DND-41 (cell line): ENCODE data around the gene SRRM4.

Experiments used
- ATAC-seq: fragments of 200-7000 bp; cut with Tn5 transposase; 3 replicates; pipeline ENCODE4 v1.9.1; 2021; ENCODE audit warnings: low read depth; ENCODE audit not compliant: insufficient read depth
- DNase-seq: peaks from one replicate; pipeline ENCODE4 v3.0.0-alpha.2; 2020
- H2AFZ ChIP-seq: 2 replicates; pipeline ENCODE4 v1.6.0; 2012; ENCODE audit warnings: low read depth, low read length
- H3K27ac ChIP-seq: 2 replicates; pipeline ENCODE4 v1.5.1; 2012; ENCODE audit warnings: low read length, inconsistent platforms
- H3K27me3 ChIP-seq: fragments of 200-600 bp; sonication (generic); 2 replicates; pipeline ENCODE4 v1.6.0; 2012; ENCODE audit warnings: low read length, mild to moderate bottlenecking, inconsistent platforms; ENCODE audit not compliant: insufficient read depth, poor library complexity
- H3K36me3 ChIP-seq: 2 replicates; pipeline ENCODE4 v1.5.1; 2012; ENCODE audit warnings: low read length, inconsistent platforms; ENCODE audit not compliant: insufficient read depth
- H3K4me1 ChIP-seq: 2 replicates; pipeline ENCODE4 v1.5.1; 2012; ENCODE audit warnings: mild to moderate bottlenecking, low read length; ENCODE audit not compliant: insufficient read depth
- H3K4me2 ChIP-seq: 2 replicates; pipeline ENCODE4 v1.6.0; 2012; ENCODE audit warnings: mild to moderate bottlenecking, moderate library complexity, low read length, inconsistent platforms; ENCODE audit not compliant: insufficient read depth
- H3K4me3 ChIP-seq, 2 experiments: fragments of 200-600 bp in 1 of 2; shearing (Covaris generic) in 1 of 2; 2 replicates each; pipeline ENCODE4 v1.5.1; 2012 to 2016; ENCODE audit warnings: inconsistent platforms in 2 of 2, low read length in 2 of 2, mild to moderate bottlenecking in 2 of 2, low read depth in 1 of 2, moderate library complexity in 1 of 2
- H3K79me2 ChIP-seq: 2 replicates; pipeline ENCODE4 v1.6.0; 2012; ENCODE audit warnings: low read length, inconsistent platforms; ENCODE audit not compliant: insufficient read depth
- H3K9ac ChIP-seq: 2 replicates; pipeline ENCODE4 v1.6.0; 2012; ENCODE audit warnings: low read depth, mild to moderate bottlenecking, inconsistent platforms, low read length, moderate library complexity
- H3K9me3 ChIP-seq: 2 replicates; pipeline ENCODE4 v1.5.1; 2012; ENCODE audit warnings: low read length, moderate library complexity, mild to moderate bottlenecking, inconsistent platforms; ENCODE audit not compliant: insufficient read depth, severe bottlenecking
- H4K20me1 ChIP-seq: 2 replicates; pipeline ENCODE4 v1.6.0; 2012; ENCODE audit warnings: low read length; ENCODE audit not compliant: insufficient read depth
- EZH2 ChIP-seq: IDR thresholded peaks from 3 replicates; pipeline ENCODE4 v1.6.1; 2012; ENCODE audit warnings: borderline replicate concordance, low read depth, mild to moderate bottlenecking, moderate library complexity, low read length, inconsistent platforms; ENCODE audit not compliant: severe bottlenecking
- TF ChIP-seq, protein P1 (sequence below): IDR thresholded peaks from 2 replicates; pipeline ENCODE4 v1.5.1; 2012; ENCODE audit warnings: borderline replicate concordance, low read length, moderate library complexity, mild to moderate bottlenecking; ENCODE audit not compliant: poor library complexity, severe bottlenecking; ENCODE audit errors: extremely low read depth

The SRRM4 gene

DNA sequence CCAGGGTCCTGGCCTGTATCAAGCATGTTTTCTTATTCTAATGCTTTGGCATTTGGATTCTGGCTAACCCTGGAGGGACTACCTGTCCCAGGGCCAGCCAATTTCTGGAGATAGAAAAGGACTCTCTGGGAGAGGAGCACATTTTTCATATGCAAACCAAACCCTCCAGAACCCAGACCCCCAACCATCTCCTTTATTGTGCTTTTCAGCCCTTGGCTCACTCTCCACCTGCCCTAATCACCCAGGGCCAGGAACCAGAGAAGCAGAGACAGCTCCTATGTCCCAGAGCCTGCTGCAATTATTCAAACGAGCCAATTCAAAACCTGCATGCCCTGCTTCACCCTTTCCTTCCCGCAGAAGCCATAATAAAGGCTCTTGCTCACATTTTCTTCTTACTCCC, 221.2 kb downstream of the SRRM4 start:
- Histone ChIP-seq H4K20me1 (no peaks in the 10 kb centered on the region), H3K4me2 (no peak overlapping the region), H2AFZ (no peak overlapping the region), H3K79me2 (no peaks in the 10 kb centered on the region), H3K9ac (no peak overlapping the region), H3K27ac (no peak overlapping the region), H3K27me3 (no peaks in the 10 kb centered on the region), H3K4me1 (no peaks in the 10 kb centered on the region), H3K36me3 (no peaks in the 10 kb centered on the region), H3K9me3 (no peaks in the 10 kb centered on the region), H3K4me3 (no peak overlapping the region)
- TF ChIP-seq EZH2, result no peak
- TF ChIP-seq, protein P1, sequence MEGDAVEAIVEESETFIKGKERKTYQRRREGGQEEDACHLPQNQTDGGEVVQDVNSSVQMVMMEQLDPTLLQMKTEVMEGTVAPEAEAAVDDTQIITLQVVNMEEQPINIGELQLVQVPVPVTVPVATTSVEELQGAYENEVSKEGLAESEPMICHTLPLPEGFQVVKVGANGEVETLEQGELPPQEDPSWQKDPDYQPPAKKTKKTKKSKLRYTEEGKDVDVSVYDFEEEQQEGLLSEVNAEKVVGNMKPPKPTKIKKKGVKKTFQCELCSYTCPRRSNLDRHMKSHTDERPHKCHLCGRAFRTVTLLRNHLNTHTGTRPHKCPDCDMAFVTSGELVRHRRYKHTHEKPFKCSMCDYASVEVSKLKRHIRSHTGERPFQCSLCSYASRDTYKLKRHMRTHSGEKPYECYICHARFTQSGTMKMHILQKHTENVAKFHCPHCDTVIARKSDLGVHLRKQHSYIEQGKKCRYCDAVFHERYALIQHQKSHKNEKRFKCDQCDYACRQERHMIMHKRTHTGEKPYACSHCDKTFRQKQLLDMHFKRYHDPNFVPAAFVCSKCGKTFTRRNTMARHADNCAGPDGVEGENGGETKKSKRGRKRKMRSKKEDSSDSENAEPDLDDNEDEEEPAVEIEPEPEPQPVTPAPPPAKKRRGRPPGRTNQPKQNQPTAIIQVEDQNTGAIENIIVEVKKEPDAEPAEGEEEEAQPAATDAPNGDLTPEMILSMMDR, result no peak
- no peak for DNase-seq
- ATAC-seq, result no peak

DNA sequence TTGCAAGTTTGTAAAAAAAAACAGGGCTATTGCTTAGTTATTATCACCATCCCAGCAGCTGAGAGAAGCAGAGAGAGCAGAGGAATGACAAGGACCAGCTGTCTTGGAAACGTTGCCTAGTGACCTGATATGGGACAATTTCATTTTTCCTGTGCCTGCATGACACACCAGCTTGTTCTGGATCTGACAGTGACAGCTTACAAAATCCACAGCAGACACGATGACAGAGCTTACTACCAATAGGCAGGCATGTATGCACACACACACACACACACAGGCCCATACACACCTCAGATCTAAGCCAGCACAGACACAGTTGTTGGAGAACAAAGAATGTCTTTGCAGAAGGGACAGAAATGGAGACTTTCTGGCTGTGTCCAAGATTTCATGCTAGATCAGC, 222.8 kb downstream of the SRRM4 start:
- DNase-seq, result no peak
- TF ChIP-seq, protein P1, result no peak
- TF ChIP-seq EZH2, result no peak
- Histone ChIP-seq H3K27me3 (no peaks in the 10 kb centered on the region), H3K4me2 (no peak overlapping the region), H3K4me3 (no peak overlapping the region), H3K9ac (no peak overlapping the region), H3K4me1 (no peaks in the 10 kb centered on the region), H3K79me2 (no peaks in the 10 kb centered on the region), H4K20me1 (no peaks in the 10 kb centered on the region), H3K9me3 (no peaks in the 10 kb centered on the region), H2AFZ (no peak overlapping the region), H3K36me3 (no peaks in the 10 kb centered on the region), H3K27ac (no peak overlapping the region)
- no peak for ATAC-seq

DNA sequence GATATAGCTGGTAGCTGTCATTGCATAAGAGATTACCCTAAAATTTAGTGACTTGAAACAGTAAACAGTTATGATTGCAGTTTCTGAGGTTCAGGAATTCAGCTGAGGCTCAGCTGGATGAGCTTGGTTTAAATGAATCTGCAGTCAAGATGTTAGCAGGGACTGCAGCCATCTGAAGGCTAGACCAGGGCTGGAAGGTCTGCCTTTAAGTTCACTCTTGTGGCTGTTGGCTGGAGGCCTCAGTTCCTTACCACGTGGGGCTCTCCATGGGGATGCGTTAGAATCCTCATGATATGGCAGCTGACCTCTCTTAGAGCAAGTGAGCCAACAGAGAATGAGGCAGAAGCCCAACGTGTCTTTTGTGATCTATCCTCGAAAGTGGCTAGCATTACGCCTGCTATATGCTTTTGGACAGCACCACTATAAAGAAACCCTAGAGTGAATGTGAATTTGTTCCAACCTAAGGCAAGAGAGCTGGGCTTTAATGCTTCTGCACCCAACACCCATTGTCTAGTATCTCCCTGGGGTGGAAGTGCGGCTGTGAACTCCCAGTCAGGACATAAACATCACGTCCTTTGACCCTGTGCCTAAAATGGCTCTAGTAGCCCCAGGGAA, 223.4 kb downstream of the SRRM4 start:
- Histone ChIP-seq H3K4me1 (no peaks in the 10 kb centered on the region), H3K9me3 (no peaks in the 10 kb centered on the region), H3K4me2 (no peak overlapping the region), H3K36me3 (no peaks in the 10 kb centered on the region), H3K9ac (no peak overlapping the region), H3K27me3 (no peaks in the 10 kb centered on the region), H3K4me3 (no peak overlapping the region), H2AFZ (no peak overlapping the region), H4K20me1 (no peaks in the 10 kb centered on the region), H3K27ac (no peak overlapping the region), H3K79me2 (no peaks in the 10 kb centered on the region)
- ATAC-seq (no peak), DNase-seq (no peak)
- TF ChIP-seq, protein P1, result no peak
- no peak for TF ChIP-seq EZH2
